Chondrocyte (in vitro differentiated cells): ENCODE measurements around the gene RINL. TPM values are rescaled to one million over a fixed set of nuclear protein-coding genes. Genes with fewer than 3 reads are reported as not detected.

Experiments
- DNase-seq: peaks from one replicate; pipeline ENCODE4 v3.0.0; 2021; ENCODE audit warnings: mixed read lengths, low spot score
- H3K27ac Mint-ChIP-seq: one replicate; pipeline ENCODE4 v1.8.0; 2021; ENCODE audit warnings: mild to moderate bottlenecking, moderate library complexity, mixed read lengths; ENCODE audit not compliant: unreplicated experiment
- H3K27me3 Mint-ChIP-seq: 2 replicates; pipeline ENCODE4 v1.8.0; 2021; ENCODE audit warnings: low read depth, mixed read lengths
- H3K36me3 Mint-ChIP-seq: 2 replicates; pipeline ENCODE4 v1.8.0; 2021; ENCODE audit warnings: low read depth, mixed read lengths
- H3K4me1 Mint-ChIP-seq: 2 replicates; pipeline ENCODE4 v1.8.0; 2021; ENCODE audit warnings: low read depth, mild to moderate bottlenecking, mixed read lengths
- H3K4me3 Mint-ChIP-seq: one replicate; pipeline ENCODE4 v1.8.0; 2021; ENCODE audit warnings: mild to moderate bottlenecking, moderate library complexity, mixed read lengths; ENCODE audit not compliant: unreplicated experiment
- H3K9me3 Mint-ChIP-seq: 2 replicates; pipeline ENCODE4 v1.8.0; 2021; ENCODE audit warnings: low read depth, mixed read lengths
- total RNA-seq: library from RNA; stranded (reverse); gene quantifications from 3 replicates; pipeline ENCODE4 v1.2.1, GENCODE V29; 2021
- TF ChIP-seq, protein P1 (sequence below): fragments of 200-600 bp; sonication (generic); IDR thresholded peaks from 2 replicates; pipeline ENCODE4 v1.5.0; 2021; ENCODE audit warnings: antibody characterized with exemption, mild to moderate bottlenecking, moderate library complexity

The RINL gene
- total RNA-seq, 1 donor from 2014 or later, result 0.65 TPM

DNA sequence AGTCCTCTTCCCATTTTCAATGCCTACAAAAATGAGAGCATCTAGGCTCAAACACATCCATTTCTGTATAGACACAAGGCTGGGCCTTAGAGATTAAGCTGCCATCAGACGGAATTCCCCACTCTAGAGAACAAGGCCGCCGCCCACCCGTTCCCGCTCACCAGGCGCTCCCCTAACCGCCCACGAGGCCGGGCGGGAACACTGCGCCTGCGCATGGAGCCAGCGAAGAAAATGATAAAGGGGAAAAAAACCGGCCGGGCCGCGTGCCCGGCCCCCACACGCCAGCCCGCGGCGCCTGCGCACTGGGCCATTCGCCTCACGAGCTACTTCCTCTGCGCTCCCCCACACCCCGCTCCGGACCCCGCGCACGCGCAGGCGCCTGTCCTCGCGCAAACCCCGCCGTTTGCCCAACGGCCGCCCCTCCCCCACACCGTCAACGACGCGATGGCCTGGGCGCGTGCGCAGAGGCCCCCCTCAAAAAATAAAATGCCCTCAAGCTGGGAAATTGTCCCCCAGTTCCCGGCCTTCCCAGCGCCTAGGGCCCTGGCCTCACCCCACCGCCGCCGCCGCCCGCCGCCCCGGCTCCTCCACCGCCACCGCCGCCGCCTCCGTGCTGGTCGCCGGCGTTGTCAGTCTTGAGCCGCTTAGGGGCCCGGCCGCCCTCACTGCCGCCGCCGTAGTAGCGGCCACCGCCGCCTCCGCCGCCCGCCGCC, 28.8 kb downstream of the RINL start:
- Mint-ChIP-seq H3K9me3 (no peaks in the 10 kb centered on the region), H3K36me3 (peaks cover 17% of the 10 kb centered on the region), H3K4me3 (peak overlapping the region; percentile 89), H3K4me1 (peaks cover 44% of the 10 kb centered on the region), H3K27me3 (no peaks in the 10 kb centered on the region), H3K27ac (peak overlapping the region; percentile 99)
- DNase-seq, result peak; percentile 98
- TF ChIP-seq, protein P1, sequence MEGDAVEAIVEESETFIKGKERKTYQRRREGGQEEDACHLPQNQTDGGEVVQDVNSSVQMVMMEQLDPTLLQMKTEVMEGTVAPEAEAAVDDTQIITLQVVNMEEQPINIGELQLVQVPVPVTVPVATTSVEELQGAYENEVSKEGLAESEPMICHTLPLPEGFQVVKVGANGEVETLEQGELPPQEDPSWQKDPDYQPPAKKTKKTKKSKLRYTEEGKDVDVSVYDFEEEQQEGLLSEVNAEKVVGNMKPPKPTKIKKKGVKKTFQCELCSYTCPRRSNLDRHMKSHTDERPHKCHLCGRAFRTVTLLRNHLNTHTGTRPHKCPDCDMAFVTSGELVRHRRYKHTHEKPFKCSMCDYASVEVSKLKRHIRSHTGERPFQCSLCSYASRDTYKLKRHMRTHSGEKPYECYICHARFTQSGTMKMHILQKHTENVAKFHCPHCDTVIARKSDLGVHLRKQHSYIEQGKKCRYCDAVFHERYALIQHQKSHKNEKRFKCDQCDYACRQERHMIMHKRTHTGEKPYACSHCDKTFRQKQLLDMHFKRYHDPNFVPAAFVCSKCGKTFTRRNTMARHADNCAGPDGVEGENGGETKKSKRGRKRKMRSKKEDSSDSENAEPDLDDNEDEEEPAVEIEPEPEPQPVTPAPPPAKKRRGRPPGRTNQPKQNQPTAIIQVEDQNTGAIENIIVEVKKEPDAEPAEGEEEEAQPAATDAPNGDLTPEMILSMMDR, result no peak

DNA sequence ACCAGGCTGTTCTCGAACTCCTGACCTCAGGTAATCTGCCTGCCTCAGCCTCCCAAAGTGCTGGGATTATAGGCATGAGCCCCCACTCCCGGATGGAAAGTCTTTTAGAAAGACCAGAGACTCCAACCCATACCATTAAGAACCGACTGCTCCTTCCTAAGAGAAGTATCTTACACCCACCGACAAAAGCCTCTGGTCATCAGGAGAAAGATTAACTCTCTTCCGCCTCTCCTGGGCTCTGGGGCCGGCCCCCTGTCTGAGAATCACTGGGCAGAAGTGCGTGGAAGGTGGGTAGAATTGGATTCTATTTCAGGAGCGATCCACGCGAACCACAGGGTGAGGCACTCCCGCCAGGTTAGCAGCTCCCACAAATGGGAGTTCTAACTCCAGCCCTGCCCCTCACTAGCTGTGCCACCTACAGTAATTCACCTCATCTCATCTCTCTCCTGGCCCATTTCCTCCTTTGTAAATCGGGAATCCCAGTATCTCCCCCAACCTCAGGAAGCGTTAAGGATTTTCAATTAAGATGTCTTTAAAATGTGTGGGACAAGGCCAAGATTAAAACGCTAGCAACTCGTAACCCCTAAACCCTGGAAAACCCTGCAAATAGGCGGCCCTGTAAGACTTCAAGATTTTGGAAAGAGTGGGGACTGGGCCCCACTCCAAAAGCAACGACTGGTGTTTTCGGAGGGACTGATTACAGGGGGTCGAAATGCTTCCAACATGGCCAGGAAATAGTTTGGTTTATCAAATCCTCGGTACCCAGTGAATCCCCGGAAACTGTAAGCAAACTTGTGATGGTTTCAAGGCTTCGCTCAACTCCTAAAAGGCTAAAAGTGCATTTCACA, 29.6 kb downstream of the RINL start:
- DNase-seq, result no peak
- no peaks in the 10 kb centered on the region for H3K27me3 Mint-ChIP-seq
- H3K9me3 Mint-ChIP-seq, result no peaks in the 10 kb centered on the region
- peak overlapping the region; percentile 90 for H3K27ac Mint-ChIP-seq
- TF ChIP-seq, protein P1, result no peak
- peaks cover 24% of the 10 kb centered on the region for H3K36me3 Mint-ChIP-seq
- peaks cover 44% of the 10 kb centered on the region for H3K4me1 Mint-ChIP-seq
- peak overlapping the region; percentile 89 for H3K4me3 Mint-ChIP-seq

DNA sequence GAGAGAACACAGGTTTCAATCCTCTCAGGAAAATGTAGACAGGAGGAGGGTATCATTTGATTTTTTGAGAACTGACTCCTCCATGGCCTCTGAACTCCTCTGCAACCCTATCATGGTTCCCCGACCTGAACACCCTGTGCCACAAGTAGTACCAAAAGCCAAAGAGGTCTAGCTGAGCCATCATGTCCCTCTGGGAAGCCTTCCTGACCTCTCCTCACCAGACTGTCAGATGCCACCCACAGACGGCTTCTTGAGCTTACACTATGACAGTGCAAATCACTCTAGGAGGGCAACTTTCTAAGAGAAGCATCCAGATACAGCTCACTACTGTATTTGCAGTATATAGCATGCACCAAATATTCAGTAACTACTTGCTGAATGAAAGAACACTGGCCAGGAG, 32.0 kb downstream of the RINL start:
- Mint-ChIP-seq H3K27ac (no peak overlapping the region), H3K9me3 (no peaks in the 10 kb centered on the region), H3K4me1 (peaks cover 32% of the 10 kb centered on the region), H3K4me3 (no peak overlapping the region), H3K27me3 (no peaks in the 10 kb centered on the region), H3K36me3 (peaks cover 43% of the 10 kb centered on the region)
- TF ChIP-seq, protein P1, result no peak
- no peak for DNase-seq

DNA sequence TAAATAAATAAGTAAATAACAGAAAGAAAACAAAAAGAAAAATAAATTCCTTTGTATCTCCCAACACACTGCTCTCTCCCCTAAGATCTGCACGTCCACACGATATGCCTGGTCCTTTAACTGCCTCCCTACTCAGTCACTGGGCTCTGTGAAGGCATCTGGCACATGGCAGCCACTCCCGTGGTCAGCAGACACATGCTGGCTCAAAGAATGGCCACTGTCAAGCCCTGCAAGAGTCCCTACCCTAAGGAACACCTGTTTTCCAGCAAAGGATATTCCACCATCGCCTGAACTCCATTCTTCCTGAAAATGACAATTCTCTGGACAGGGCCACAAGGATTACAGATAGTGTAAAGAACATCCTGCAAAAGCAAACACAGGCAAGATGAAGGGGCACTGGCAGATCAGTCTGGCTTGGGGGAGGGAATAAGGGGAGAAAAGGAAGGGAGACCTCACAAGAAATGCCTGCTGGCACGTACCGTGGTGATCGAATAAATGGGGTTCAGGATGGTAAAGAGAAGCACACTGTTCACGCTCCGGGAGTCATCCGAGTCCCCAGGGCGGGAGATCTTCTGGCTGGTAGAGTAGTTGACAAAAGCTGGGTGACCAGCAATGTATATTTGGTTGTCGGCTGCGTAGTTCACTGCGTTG, 32.6 kb downstream of the RINL start:
- Mint-ChIP-seq H3K36me3 (peaks cover 49% of the 10 kb centered on the region), H3K4me1 (peaks cover 26% of the 10 kb centered on the region), H3K27ac (peak overlapping the region; percentile 43), H3K4me3 (no peak overlapping the region), H3K9me3 (no peaks in the 10 kb centered on the region), H3K27me3 (no peaks in the 10 kb centered on the region)
- TF ChIP-seq, protein P1, result no peak
- DNase-seq, result no peak

DNA sequence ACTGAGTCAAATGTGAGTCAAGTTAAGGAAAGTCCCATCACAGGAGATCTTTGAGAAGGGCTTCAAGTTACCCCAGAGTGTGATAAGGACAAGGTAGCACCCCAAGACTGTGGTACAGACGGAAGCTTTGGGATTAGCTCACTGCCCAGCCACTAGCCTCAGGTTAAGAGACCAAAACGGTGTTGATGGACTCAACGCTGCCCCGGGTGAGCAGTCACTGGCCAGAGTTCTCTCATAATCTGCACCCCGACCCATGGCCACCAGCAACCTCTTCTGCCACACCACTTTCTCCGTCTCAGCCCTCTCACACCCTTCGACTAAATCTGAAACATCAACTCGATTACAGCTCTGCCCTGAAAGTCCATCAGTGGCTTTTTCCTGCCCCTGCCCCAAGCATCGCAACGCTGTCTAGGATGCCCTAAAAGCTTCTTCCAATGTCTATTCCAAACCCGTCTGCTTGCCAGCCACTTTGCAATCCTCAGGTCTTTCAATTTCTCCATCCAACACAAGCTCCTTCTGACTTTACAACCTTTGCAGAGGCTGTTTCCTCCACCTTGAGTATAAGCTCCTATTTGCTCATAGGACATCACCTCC, 33.9 kb downstream of the RINL start:
- Mint-ChIP-seq H3K27ac (no peak overlapping the region), H3K9me3 (no peaks in the 10 kb centered on the region), H3K4me3 (no peak overlapping the region), H3K36me3 (peaks cover 57% of the 10 kb centered on the region), H3K27me3 (no peaks in the 10 kb centered on the region), H3K4me1 (peaks cover 26% of the 10 kb centered on the region)
- TF ChIP-seq, protein P1, result no peak
- DNase-seq, result no peak
